ENCODE measurements around the gene E2F8. TPM values are rescaled to one million over a fixed set of nuclear protein-coding genes. Genes with fewer than 3 reads are reported as not detected.
"Not testable (repeated sequence)": the region's sequence is repeated elsewhere in the genome, so short reads cannot be mapped to it uniquely, and the experiment has no call there.

The E2F8 gene
- polyA plus RNA-seq, 2 of the 4 experiments (the other 2 are of a cell fraction), result 5.7 to 7.4 TPM

DNA sequence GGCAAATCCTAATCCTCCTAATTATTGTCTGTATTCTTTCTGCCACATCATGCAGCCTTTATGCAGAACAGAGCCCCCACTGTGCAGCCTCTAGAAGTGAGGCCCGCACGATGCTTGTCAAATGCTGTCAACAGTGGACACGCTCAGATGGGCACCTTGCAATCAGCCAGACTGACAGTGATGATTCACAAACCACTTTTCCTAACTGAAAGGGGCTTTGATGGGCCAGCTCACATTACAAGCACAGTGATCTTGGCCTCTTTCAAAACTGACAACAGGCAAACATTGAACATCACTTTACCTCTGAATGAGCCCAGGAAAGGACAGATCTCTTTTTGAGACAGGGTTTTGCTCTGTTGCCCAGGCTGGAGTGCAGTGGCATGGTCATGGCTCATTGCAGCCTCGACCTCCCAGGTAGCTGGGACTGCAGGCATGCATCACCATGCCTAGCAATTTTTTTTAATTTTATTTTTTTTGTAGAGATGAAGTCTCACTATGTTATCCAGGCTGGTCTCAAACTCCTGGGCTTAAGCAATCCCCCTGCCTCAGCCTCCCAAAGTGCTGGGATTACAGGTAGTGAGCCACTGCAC, 18.0 kb upstream of the E2F8 start (continued):
- TF ChIP-seq, protein P1, sequence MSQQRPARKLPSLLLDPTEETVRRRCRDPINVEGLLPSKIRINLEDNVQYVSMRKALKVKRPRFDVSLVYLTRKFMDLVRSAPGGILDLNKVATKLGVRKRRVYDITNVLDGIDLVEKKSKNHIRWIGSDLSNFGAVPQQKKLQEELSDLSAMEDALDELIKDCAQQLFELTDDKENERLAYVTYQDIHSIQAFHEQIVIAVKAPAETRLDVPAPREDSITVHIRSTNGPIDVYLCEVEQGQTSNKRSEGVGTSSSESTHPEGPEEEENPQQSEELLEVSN (IDR thresholded peaks at IDR 0.05; ENCODE audit: borderline replicate concordance, low read depth), result no peak
- no peak for TF ChIP-seq REST (IDR thresholded peaks at IDR 0.05)
- no peak for TF ChIP-seq HDAC2 (IDR thresholded peaks at IDR 0.05)
- TF ChIP-seq HEYL (CRISPR knock-in tag; IDR thresholded peaks at IDR 0.05), result no peak
- TF ChIP-seq CBX2 (IDR thresholded peaks at IDR 0.05; ENCODE audit: borderline replicate concordance, low read depth), result no peak
- no peak for TF ChIP-seq MYC (IDR thresholded peaks at IDR 0.05; ENCODE audit: borderline replicate concordance, low read length)
- no peak for TF ChIP-seq RNF2 (IDR thresholded peaks at IDR 0.05; ENCODE audit: borderline replicate concordance, low read depth)

DNA sequence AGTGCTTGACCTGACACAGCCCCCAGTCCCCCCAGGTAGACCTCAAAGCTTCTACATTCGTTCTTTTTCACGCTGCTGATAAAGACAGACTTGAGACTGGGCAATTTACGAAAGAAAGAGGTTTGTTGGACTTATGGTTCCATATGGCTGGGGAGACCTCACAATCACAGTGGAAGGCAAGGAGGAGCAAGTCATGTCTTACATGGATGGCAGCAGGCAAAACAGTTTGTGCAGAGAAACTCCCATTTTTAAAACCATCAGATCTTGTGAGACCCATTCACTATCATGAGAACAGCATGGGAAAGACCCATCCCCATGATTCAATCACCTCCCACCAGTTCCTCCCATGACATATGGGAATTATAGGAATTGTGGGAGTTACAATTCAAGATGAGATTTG, 13.7 kb upstream of the E2F8 start:
- POLR2A ChIA-PET; H3K4me3 ChIP-seq; H3K27ac ChIP-seq; H3K9me3 ChIP-seq; ATAC-seq; FAIRE-seq; DNase-seq (ENCODE audit: low read depth in 1 of 2, low spot score in 1 of 2); H3K4me2 ChIP-seq; H3K4me1 ChIP-seq: not testable (repeated sequence)
- CTCF ChIA-PET, result interaction anchor here (1.4 to 2.0 kb wide), 3 partner anchors 182 to 303 kb away, joined by 4 to 15 read pairs (median 6); no protein-coding TSS in a partner anchor
- 21% methylated on average over 3 of the region's 3 CpGs for WGBS (ENCODE audit: missing lambda C conversion rate)

DNA sequence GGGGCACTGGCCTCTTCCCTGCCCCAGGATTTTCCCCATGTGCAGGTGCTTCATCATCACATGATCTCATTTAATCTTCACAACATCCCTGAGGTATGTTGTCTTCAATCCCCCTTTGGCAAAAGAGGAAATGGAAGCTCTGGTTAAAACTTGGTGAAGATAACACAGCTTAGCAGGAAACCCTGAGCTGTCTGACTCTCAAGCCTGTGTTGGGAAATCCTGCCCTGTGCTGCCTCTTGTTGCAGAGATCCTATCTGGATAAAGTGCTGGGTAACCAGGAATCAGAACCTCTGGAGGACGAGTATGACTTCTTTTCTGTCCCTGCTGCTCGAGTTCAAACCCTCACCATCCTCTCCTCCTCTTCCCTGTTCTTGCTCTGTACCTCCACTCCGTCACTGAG, 13.1 kb upstream of the E2F8 start:
- ATAC-seq, result no peak; a peak in 1 of 6 replicates
- Histone ChIP-seq H3K4me2 (no peak overlapping the region), H3K4me3 (no peak overlapping the region), H3K9me3 (0 out of 3 replicates have a peak, but pooled peaks cover 5% of the 10 kb centered on the region), H3K4me1 (no peaks in the 10 kb centered on the region), H3K27ac (no peak overlapping the region)
- no peak for TF ChIP-seq ELK1 (IDR thresholded peaks at IDR 0.05; ENCODE audit: low read depth, low read length)
- TF ChIP-seq BCL3 (IDR thresholded peaks at IDR 0.05), result no peak
- TF ChIP-seq SMC3 (IDR thresholded peaks at IDR 0.05), result no peak
- no peak for TF ChIP-seq NR3C1 (IDR thresholded peaks at IDR 0.05)
- TF ChIP-seq HOXB5 (CRISPR knock-in tag; IDR thresholded peaks at IDR 0.05), result no peak
- CTCF ChIA-PET, result interaction anchor here (1.0 to 2.0 kb wide), 5 partner anchors 182 to 304 kb away, joined by 3 to 15 read pairs (median 4); no protein-coding TSS in a partner anchor
- no peak for DNase-seq (ENCODE audit: low read depth in 1 of 2, low spot score in 1 of 2)
- 8% methylated on average over 3 of the region's 3 CpGs for WGBS (ENCODE audit: missing lambda C conversion rate)
- POLR2A ChIA-PET, result no interaction called here
- FAIRE-seq, result no peak
